ENCODE measurements around the gene MCC. TPM values are rescaled to one million over a fixed set of nuclear protein-coding genes. Genes with fewer than 3 reads are reported as not detected.

MCC gene
- total and polyA plus RNA-seq, 2 donors (not counting 1 experiment from before 2014, with no cell fraction given), result 3.2 to 41.3 TPM

DNA sequence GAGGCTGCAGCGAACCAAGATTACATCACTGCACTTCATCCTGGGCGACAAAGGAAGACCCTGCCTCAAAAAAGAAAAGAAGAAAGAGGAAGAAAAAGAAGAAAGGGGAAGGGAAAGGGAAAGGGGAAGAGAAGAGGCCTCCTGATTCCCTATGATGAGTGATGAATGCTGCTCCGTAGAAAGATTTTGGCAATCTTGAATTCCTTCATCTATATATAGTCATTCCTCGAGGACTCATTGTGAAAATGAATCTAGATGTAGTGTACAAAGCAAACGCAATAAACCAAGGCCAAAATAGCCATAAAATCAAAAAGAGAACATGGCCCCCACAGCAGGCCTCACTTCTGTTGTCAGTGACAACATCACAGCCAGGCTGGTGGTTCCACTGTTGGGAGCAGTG is 293.7 kb downstream of the MCC start:
- Histone ChIP-seq H3K27me3 (ENCODE audit: control insufficient read depth, insufficient read depth, low read length) (no peaks in the 10 kb centered on the region), H3K4me3 (replicated peaks in 1 of 4; ENCODE audit: control extremely low read depth in 1 of 4, insufficient read depth in 1 of 4, low read depth in 3 of 4, low read length in 4 of 4) (no peak overlapping the region), H3K9me3 (ENCODE audit: control insufficient read depth, insufficient read depth, low read depth, low read length) (no peaks in the 10 kb centered on the region), H3K4me1 (ENCODE audit: control insufficient read depth, extremely low read depth, insufficient read depth, low read length) (no peaks in the 10 kb centered on the region), H3K79me2 (ENCODE audit: control insufficient read depth, insufficient read depth, low read length) (no peaks in the 10 kb centered on the region), H3K27ac (ENCODE audit: insufficient read depth, low read length) (no peak overlapping the region), H2AFZ (ENCODE audit: low read length) (no peak overlapping the region), H3K4me2 (ENCODE audit: extremely low read depth, insufficient read depth, low read length) (no peak overlapping the region), H4K20me1 (ENCODE audit: control insufficient read depth, extremely low read depth, insufficient read depth, low read length) (no peaks in the 10 kb centered on the region), H3K9ac (ENCODE audit: insufficient read depth, low read length) (no peak overlapping the region), H3K36me3 (ENCODE audit: control insufficient read depth, insufficient read depth, low read length) (no peaks in the 10 kb centered on the region)
- no peak for DNase-seq (ENCODE audit: low read depth in 2 of 2)
- TF ChIP-seq, protein P1, sequence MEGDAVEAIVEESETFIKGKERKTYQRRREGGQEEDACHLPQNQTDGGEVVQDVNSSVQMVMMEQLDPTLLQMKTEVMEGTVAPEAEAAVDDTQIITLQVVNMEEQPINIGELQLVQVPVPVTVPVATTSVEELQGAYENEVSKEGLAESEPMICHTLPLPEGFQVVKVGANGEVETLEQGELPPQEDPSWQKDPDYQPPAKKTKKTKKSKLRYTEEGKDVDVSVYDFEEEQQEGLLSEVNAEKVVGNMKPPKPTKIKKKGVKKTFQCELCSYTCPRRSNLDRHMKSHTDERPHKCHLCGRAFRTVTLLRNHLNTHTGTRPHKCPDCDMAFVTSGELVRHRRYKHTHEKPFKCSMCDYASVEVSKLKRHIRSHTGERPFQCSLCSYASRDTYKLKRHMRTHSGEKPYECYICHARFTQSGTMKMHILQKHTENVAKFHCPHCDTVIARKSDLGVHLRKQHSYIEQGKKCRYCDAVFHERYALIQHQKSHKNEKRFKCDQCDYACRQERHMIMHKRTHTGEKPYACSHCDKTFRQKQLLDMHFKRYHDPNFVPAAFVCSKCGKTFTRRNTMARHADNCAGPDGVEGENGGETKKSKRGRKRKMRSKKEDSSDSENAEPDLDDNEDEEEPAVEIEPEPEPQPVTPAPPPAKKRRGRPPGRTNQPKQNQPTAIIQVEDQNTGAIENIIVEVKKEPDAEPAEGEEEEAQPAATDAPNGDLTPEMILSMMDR (conservative IDR thresholded peaks at IDR 0.05 in 1 of 2, IDR thresholded peaks at IDR 0.05 in 1 of 2; ENCODE audit: low read depth in 1 of 2, low read length in 2 of 2), result no peak
- TF ChIP-seq EZH2 (IDR thresholded peaks at IDR 0.05; ENCODE audit: low read length, missing control alignments), result no peak

DNA sequence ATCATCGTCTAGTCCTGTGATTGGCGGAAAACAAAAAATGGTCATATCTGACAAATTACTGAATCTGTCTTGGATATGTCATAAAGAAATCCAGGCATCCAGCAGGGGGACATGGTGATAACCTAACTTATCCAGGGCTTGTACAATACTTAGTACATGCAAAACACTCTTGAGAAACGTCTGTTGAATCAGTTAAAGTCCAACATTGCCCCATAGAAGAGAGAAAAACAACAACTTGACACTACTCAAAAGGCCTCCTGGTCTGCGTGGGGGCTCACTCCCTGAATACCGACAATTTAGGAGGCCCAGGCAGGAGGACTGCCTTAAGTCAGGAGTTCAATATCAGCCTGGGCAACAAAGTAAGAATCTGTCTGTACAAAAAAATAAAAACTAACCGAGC is 294.1 kb downstream of the MCC start:
- DNase-seq (ENCODE audit: low read depth in 2 of 2), result no peak
- no peaks in the 10 kb centered on the region for H3K27me3 ChIP-seq (ENCODE audit: control insufficient read depth, insufficient read depth, low read length)
- no peak overlapping the region for H3K4me3 ChIP-seq (replicated peaks in 1 of 4; ENCODE audit: control extremely low read depth in 1 of 4, insufficient read depth in 1 of 4, low read depth in 3 of 4, low read length in 4 of 4)
- H2AFZ ChIP-seq (ENCODE audit: low read length), result no peak overlapping the region
- TF ChIP-seq EZH2 (IDR thresholded peaks at IDR 0.05; ENCODE audit: low read length, missing control alignments), result no peak
- TF ChIP-seq, protein P1 (conservative IDR thresholded peaks at IDR 0.05 in 1 of 2, IDR thresholded peaks at IDR 0.05 in 1 of 2; ENCODE audit: low read depth in 1 of 2, low read length in 2 of 2), result no peak
- no peaks in the 10 kb centered on the region for H3K79me2 ChIP-seq (ENCODE audit: control insufficient read depth, insufficient read depth, low read length)
- H4K20me1 ChIP-seq (ENCODE audit: control insufficient read depth, extremely low read depth, insufficient read depth, low read length), result no peaks in the 10 kb centered on the region
- H3K4me2 ChIP-seq (ENCODE audit: extremely low read depth, insufficient read depth, low read length), result no peak overlapping the region
- H3K36me3 ChIP-seq (ENCODE audit: control insufficient read depth, insufficient read depth, low read length), result no peaks in the 10 kb centered on the region
- no peaks in the 10 kb centered on the region for H3K4me1 ChIP-seq (ENCODE audit: control insufficient read depth, extremely low read depth, insufficient read depth, low read length)
- no peak overlapping the region for H3K9ac ChIP-seq (ENCODE audit: insufficient read depth, low read length)
- no peaks in the 10 kb centered on the region for H3K9me3 ChIP-seq (ENCODE audit: control insufficient read depth, insufficient read depth, low read depth, low read length)
- no peak overlapping the region for H3K27ac ChIP-seq (ENCODE audit: insufficient read depth, low read length)

DNA sequence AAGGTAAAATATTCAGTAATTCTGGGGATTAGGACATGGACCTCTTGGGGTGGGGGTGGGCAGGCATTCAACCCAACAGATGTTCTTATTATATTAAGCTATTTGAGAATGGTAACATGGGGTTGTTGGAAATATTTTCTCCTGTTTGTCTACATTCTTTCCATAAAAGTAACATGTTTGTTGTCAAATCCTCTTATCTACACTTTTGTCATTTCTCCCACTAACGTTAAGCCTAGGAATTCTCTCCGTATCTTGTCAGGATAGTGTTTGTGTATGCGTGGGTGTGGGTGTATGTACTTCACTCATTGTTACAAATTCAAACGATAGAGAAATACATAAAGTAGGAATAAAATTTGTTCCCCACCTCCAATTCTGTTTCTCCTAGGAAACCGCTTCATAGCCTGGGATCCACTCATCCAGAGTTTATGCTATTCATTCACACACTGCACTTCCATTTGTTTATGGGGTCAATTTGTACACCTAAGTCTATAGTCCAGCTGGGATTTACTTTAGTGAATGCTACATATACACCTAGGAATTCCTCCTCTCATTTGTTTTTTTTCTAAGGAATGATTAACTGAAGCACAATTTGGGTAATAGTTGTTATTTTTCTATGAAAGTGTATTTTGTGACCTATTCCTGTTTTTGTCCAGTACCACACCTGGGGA is 294.8 kb downstream of the MCC start:
- no peak overlapping the region for H3K9ac ChIP-seq (ENCODE audit: insufficient read depth, low read length)
- no peak overlapping the region for H3K27ac ChIP-seq (ENCODE audit: insufficient read depth, low read length)
- H3K27me3 ChIP-seq (ENCODE audit: control insufficient read depth, insufficient read depth, low read length), result no peaks in the 10 kb centered on the region
- TF ChIP-seq, protein P1 (conservative IDR thresholded peaks at IDR 0.05 in 1 of 2, IDR thresholded peaks at IDR 0.05 in 1 of 2; ENCODE audit: low read depth in 1 of 2, low read length in 2 of 2), result no peak
- TF ChIP-seq EZH2 (IDR thresholded peaks at IDR 0.05; ENCODE audit: low read length, missing control alignments), result no peak
- H3K4me1 ChIP-seq (ENCODE audit: control insufficient read depth, extremely low read depth, insufficient read depth, low read length), result no peaks in the 10 kb centered on the region
- H3K79me2 ChIP-seq (ENCODE audit: control insufficient read depth, insufficient read depth, low read length), result no peaks in the 10 kb centered on the region
- H3K36me3 ChIP-seq (ENCODE audit: control insufficient read depth, insufficient read depth, low read length), result no peaks in the 10 kb centered on the region
- H3K9me3 ChIP-seq (ENCODE audit: control insufficient read depth, insufficient read depth, low read depth, low read length), result no peaks in the 10 kb centered on the region
- no peak overlapping the region for H3K4me3 ChIP-seq (replicated peaks in 1 of 4; ENCODE audit: control extremely low read depth in 1 of 4, insufficient read depth in 1 of 4, low read depth in 3 of 4, low read length in 4 of 4)
- H2AFZ ChIP-seq (ENCODE audit: low read length), result no peak overlapping the region
- DNase-seq (ENCODE audit: low read depth in 2 of 2), result no peak
- no peak overlapping the region for H3K4me2 ChIP-seq (ENCODE audit: extremely low read depth, insufficient read depth, low read length)
- H4K20me1 ChIP-seq (ENCODE audit: control insufficient read depth, extremely low read depth, insufficient read depth, low read length), result no peaks in the 10 kb centered on the region
